K562 (cell line): Measurements from ENCODE around the gene DNAJC17.

Experiments
- FOXP4 ChIP-seq: sonication (generic); formaldehyde crosslinking; IDR thresholded peaks from 2 replicates; pipeline ENCODE4 v1.8.0; 2022; ENCODE audit warnings: mild to moderate bottlenecking, missing genetic modification reagents, borderline replicate concordance
- KLF13 ChIP-seq: fragments of 450-650 bp; IDR thresholded peaks from 2 replicates; pipeline ENCODE4 v1.6.1; 2016; ENCODE audit warnings: missing genetic modification characterization, low read depth, mild to moderate bottlenecking, missing compliant biosample characterization, moderate library complexity, borderline replicate concordance
- MAFF ChIP-seq: IDR thresholded peaks from 2 replicates; pipeline ENCODE4 v1.6.1; 2012; ENCODE audit warnings: low read length, improper control_type of control experiment
- MAX ChIP-seq: sonication (generic); formaldehyde crosslinking; IDR thresholded peaks from 2 replicates; pipeline ENCODE4 v1.9.0; 2022; ENCODE audit warnings: mild to moderate bottlenecking, missing genetic modification reagents
- ZNF146 ChIP-seq: IDR thresholded peaks from one replicate; pipeline ENCODE4 v1.6.1; 2018; ENCODE audit warnings: missing compliant biosample characterization; ENCODE audit not compliant: unreplicated experiment

- TF ChIP-seq MAFF = no peak
- TF ChIP-seq MAX = no peak
- TF ChIP-seq KLF13 (tag) = no peak
- TF ChIP-seq FOXP4 (CRISPR knock-in tag) = no peak
- no peak for TF ChIP-seq ZNF146 (CRISPR knock-in tag)
Measured at GRCh38 chr15:40773902-40774301, 33.4 kb downstream of the DNAJC17 start.
